GM11168 (cell line): Measurements from ENCODE around the gene EHD4.

ENCODE experiments used
- in situ Hi-C: fragments of 300-500 bp; cut with MboI; formaldehyde crosslinking; loops from one replicate; pipeline ENCODE4 v1.12.0; 2022; ENCODE audit warnings: low sequenced_read_pairs; ENCODE audit not compliant: unreplicated experiment

EHD4 gene

DNA sequence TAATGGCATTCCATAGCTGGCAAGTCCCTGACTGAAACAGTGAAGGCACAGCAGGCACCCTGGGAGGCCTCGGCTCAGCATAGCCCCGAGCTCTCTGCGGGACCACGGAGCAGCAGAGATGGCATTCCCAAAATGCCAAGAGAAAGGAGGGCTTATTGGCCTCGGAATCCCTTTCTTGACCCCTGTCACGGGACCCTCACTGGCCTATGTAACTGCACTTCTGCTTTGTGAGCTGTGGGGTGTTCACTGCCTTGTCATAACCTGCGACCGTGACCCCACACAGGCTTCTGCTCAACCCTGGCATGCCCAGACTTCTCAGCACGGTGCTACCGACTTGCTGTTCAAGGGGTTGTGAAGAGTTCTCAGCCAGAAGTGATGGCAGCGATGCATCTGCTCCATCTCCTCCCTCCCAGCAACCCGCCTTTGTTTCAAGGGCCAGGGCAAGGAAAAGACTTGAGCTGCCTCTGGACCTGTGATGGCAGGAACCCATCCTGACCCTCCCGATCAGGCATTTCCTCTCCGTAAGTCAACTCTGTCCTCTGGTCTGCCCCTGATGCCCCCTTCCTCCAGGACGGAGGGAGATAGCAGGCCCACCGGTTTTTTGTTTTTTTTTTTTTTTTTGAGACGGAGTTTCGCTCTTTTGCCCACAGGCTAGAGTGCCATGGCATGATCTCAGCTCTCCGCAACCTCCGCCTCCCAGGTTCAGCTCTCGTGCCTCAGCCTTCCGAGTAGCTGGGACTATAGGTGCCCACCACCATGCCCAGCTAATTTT lies 30.5 kb downstream of the EHD4 start:
- in situ Hi-C loops, result no loop called here

DNA sequence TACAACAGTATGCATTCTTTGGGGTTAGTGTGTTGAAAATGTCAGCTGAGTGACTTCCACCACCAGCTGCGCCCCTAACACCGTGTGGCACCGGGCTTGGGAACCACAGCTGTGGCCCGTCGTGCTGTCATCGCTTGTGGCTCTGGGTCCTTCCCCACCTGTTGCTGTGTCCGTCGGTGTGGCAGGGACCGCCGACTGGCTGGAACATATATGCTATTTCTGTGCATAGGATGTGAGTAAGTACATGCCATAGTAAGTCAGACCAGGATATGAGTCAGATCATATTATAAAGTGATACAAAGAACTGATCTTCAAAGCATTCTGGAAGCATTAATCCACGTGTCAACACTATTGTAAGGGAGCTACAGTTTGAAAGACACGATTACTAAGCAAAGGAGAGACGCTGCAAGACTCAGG lies 31.9 kb downstream of the EHD4 start:
- in situ Hi-C loops, result no loop called here

DNA sequence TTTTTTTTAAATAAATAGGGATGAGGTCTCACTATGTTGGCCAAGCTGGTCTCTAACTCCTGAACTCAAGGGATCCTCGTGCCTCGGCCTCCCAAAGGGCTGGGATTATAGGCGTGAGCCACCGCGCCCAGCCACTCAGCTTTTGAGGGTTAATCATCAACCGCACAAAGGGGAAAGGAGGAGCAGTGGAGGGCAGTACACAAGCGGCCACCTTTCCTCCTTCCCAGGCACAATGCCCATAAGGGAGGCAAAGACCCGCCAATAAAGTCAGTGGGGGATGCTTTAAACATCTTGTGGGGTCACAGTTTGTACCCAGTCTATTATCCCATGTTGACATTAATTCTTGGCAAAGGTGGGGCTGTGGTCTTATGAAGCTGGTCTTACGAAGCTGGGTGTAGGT lies 32.4 kb downstream of the EHD4 start:
- in situ Hi-C loops, result no loop called here

DNA sequence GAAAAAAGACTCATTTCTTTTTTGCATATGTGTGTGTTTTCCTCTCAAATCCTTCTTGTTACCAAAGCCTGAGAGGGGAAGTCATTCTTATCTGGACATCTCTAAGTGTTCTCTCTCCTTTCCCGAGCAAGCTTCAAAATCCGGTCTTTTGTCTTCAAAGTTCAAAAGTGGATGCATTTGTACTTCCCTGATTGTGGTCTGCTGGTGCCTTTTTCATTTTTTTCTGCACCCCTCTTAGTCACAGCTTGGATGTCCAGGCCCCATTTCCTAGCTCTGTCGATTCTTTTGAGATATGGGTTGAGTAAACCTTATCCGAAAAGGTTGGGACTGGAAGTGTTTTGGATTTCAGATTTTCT lies 34.8 kb downstream of the EHD4 start:
- in situ Hi-C loops, result no loop called here

DNA sequence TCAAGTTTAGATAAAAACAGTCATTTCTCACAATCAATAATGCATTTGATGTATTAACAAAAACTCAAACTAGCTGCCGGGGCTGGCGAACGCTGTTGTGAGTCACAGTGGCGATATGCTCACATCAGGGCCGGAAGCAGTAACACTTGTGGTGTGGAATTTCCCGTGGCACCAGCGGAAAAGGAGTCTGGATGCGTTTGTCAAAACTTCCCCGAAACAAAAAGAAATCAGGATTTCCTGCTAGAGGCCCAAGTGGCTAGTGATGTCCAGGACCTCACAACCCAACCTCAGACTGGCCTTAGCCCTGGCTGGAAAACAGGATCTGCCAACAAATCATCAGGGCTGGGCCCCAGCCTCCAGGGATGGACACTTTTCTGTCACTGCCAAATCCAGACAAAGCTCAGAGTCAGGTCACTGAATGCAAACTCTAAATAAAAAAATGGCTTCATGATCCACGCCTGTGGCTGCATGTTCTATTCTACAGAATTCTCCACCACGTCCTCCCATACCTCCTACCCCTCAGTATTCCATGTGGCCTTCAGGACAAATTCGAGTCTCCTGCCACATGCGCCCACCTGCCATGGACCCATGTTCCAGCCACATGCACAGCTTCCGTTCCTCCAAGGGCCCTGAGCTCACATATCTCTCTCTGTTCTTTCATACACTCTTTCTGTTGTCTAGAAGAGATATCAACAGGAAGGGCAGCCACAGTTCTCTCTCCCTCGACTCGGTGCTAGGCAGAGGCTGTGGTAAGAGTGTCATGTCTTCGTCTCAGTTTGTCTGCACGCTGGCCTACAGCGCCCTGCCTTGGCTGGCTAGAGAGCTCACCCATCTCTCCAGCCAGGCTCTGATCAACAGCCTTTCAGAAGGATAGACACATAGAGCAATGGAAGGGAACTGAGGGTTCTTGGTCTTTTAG lies 35.4 kb downstream of the EHD4 start:
- in situ Hi-C loops, result no loop called here

DNA sequence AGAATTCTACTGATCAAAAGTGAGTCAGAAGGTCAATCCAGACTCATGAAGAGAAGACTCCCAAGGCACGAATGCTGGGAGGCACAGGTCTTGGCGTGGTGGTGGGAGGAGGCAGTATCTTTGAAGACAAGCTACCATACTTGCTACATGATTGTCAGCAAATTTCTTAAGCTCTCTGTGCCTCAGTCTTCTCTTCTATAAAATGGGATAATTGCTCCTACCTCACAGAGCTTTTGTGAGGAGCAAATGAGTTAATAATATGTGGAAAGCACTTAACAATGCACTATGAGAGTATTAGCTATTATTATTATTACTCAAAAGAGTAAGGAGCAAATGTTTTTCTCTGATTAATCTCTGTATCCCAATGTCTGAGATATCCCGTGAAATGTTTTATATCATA lies 36.2 kb downstream of the EHD4 start:
- in situ Hi-C loops, result no loop called here

DNA sequence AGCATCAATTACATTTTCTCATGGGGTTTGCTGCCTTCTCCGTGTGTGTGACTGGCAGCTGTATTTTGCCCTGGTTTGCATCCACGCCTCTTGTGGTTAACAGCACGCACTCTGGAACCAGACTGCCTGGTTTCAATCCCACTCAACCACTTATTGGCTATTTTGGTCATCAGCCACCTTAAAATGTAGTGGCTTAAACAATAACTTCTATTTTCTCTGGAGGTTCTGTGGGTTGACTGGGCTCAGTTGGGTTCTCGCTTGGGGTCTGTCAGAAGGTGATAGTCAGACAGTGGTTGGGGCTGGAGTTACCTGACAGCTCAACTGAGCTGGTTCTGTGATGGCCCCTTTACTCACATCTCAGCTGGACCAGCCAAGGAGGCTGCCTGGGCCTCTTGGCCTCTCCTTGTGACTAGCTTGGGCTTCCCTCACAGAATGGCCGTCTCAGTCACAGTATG lies 36.8 kb downstream of the EHD4 start:
- in situ Hi-C loops, result no loop called here

DNA sequence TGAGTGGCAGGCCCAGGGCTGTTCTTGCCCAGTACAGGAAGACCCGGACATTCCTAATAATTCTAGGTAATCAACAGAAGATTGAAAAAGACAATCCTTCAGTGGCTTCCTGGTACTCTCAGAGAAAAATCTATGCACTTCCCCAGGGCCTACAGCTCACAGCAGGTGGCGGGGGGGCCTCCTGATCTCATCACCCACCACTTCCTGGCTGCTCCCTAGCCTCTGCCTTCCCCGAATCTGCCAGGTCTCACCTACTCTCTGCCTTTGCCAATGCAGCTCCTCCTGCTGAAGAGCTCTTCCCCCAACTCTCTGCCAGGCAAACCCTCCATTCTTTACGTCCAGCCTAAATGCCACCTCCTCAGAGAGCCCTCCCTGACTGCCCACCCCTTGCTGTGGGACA lies 37.5 kb downstream of the EHD4 start:
- in situ Hi-C loops, result no loop called here

DNA sequence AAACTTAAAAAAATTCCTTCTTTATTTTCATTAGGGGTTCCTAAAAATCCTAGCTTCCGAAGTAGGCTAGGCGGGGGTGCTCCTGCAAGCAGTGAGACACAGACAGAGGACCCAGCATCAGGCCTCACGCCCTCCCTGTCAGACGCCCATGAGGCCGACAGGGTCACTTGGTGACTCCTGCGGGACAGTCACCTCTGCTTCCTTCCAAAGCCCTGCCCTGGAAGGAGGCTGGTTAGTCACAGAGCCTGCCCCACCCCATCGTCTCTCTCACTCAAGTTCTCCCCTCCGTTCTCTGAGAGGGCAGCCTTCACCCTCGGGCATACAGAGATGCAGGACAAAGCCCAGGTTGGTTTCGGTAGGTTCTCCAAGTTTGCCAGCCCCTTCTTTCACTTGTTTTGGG lies 38.6 kb downstream of the EHD4 start:
- in situ Hi-C loops, result no loop called here

DNA sequence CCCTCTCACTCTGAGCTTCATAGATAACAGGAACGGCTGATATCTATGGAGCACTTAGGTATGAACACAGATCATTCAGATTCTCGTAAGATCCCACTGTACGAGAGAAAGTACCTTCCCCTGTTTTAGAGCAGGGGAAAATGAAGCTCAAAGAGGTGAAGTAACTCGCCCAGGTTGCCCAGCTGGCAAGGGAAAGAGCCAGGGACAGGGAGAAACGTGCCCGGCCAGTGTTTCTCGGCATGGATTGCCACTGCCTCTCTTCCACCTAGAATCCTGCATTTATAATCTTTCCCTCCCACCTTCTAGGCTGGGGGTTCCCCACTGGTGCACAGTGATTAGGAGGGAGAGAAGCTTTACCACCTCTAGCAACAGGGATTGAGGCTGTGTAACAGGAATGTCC lies 39.0 kb downstream of the EHD4 start:
- in situ Hi-C loops, result no loop called here

DNA sequence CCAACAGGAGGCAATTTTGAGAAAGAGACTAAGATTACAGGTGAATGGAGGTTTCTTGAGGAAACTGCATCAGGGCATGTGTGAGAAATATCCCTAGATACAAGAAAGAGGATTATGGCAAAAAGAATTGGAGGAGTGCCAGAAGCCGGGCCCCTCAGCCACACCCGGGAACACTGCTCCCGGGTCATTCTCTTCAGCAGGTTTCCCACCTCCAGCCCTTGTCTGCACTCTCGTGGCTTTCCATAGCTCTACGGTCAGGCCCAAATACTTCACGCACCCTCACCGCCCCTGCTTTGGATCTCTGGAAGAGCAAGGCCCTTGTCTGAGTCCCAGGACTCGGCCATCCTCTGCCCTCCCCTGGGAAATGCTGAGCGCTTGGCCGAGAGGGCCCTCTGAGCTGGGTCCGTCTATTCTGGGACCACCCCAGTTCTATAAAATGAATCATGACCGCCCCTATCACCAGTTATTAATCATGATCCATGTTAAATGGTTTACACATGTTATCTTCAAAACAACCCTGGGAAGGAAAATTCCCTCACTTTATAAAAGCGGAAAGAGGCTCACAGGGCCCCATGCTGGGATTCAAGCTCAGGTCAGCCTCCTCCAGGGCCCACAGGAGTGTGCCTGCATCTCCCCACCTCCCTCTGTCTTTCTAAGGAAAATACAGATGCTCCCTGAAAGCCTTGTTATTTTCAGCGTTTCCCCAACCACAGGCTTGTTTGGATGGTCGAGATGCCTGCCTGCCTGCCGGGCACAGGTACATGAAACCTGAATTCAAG lies 39.7 kb downstream of the EHD4 start:
- in situ Hi-C loops, result no loop called here

DNA sequence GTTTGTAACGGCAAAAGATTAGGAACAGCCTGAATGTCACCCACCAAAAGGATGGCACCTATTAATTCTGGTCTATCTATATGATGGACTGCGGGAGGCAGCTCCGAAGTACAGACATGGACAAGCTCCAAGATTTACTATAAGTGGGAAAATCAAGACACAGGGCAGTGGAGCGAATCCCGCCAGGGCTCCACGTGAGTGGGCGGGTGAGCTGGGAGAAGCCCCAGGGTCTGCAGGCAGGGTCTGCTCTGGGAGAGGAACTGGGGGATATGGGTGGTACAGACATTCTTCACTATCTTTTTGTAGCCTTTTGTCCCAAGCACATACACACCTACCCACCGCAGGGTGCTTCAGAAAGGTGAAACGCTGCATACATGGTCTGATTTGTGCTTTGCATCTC lies 40.3 kb downstream of the EHD4 start:
- in situ Hi-C loops, result no loop called here

DNA sequence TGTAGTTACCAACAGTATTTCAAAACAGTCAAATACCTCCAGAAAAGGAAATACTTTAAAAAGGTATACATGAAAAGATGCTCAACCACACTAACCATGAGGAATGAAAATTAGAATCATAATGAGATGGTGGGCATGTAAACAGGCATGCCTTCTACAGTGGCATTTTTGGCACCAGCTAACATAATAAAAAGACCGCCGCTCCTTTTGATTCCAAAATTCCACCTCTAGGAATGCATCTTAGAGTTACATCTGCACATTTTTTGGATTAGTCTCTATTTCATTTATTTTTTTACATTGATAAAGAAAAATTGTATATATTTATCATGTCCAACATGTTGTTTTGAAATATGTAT lies 41.5 kb downstream of the EHD4 start:
- in situ Hi-C loops, result no loop called here

DNA sequence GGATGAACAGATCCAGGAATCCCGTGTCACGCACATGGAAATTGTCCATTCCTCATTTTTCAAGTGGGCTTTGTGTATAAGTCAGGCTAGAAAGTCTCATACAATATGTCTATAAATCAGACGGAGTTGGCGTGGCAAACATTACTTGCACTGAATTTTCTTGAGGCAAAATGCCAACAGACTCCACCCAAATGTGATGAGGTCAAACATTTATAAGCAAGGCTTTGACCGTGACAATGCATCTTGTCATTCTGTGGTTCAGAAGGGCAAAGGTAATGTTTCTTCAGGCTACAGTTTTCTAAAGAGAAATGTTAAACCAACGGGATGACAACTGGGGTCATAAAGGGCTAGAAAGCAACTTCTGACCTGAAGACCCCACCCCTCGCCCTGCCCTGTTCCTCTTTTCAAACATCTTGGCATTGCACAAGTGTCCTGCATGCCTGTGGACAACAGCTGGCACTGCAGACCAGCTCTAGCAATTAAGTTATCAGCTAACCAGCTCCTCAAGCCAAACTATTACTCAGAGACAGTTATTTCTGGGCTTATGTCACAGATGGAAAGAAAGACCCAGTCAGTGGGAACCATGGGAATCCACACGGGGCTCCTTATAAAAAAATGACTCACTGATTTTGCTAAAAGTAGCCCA lies 42.0 kb downstream of the EHD4 start:
- in situ Hi-C loops, result no loop called here

DNA sequence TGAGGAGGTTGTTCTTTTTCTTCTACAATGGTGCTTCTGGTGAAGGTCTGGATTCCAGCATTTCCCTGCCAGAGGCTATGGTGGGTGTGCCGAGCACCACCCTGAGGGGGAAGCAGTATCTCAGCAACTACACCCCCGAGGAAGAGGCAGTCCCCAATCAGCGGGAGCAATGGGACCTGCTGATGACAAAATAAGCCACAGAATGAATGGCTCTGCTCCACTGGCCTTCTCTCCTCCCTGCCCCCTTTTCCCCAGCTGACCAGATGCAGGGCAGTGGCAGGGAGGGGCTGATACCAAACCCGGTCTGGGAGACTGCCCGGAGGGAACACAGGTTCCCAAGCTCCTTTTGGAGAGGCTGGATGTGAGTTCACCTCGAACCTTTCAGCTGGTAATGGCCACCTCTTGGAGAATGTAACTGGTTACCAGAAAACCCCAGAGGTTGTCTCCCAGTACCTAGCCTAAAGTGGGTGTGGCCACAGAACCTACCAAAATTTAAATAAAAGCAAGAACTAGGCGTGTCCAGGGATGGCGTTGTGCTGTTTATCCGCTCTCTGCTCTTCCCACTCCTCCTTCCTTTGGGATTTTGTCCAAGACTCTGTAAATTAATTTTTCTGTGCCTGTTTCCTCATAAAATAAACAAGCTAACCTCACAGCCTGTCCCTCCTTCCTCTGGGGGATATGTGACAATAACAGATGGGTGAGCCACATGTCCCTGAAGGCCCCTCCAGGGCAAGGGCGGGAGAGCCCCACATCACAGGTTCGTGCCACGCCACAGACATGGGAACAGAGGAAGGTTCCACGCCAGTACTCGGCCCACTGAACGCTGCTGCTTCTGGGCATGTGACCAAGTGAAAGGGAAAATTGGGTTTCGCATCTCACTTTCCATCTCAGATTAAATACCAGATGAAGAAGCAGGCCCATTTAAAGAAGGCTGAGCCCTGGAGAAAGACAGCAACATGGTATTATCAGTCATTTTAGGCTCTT lies 43.4 kb downstream of the EHD4 start:
- in situ Hi-C loops, result no loop called here

DNA sequence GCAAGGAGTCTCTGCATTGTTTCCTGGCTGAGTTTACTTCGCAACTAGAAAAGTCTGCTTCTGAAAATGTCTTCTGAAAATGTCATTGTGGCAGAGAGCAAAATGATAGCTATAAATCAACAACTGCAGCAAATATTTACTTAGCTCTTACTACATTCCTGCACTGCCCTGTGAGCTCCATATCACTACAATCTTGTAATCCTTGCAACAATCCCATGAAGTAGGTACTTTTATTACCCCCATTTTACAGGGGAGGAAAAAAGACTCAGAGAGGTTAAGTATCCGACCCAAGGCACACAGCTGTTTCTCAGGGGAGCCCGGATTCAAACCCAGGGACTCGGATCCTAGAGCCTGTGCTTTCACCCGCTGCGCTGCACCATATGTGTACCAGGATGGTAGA lies 44.3 kb downstream of the EHD4 start:
- in situ Hi-C loops, result no loop called here

DNA sequence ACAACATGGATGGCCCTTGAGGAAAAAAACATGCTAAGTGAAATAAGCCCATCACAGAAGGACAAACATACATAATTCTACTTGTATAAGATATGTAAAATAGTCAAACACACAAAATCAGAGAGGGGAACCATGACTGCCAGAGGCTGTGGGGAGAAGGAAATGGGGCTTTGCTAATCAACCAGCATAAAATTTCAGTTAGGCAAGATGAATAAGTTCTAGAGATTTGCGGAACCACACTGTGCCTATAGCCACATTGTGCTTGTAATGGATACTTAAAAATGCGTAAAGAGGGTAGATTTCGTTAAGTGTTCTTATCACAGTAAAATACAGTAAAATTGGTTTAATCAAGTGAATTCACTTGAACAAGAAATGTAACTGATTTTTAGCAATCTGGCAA lies 44.8 kb downstream of the EHD4 start:
- in situ Hi-C loops, result no loop called here

DNA sequence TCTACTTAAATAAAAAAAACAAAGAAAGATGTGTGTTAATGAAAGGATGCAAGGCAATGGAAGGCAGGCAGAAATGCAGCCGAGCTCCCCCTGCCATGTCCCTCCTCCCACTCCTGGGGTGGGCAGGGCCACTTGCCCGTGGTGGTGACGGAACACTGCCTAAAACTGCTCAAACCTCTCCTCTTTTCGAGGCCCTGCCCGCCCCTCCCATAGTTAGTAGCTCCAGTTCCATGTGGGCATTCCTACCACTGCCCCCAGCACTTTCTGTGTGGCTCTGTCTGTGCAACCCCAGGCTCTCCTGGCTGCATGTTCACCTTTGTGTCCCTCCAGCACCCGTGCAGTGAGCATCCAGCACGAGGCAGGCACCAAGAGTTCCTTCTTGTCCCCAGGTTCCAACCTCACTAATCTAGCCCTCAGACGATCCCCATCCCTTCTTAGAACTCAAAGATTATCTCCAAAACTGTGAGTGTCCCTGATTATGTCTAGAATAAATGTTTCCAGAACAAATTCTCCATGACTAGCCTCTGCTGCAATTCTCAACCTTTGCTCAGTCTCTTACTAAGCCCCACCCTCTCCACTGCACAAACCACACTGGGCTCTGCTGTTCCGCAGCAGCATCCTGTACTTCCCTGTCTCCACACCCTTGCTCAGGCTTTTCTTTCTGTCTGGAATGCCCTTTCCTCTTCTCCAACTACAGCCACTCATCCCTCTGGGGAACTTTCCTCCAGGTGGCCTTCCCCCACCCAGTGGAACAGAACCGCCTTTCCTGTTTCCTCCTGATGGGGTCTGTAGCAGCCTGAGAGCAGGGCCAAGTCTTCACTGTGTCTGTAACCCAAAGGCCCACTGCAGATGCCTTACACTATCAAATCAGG lies 45.9 kb downstream of the EHD4 start:
- in situ Hi-C loops, result no loop called here
